ENCODE measurements around the gene TXNRD2.
"Not testable (repeated sequence)": the region's sequence is repeated elsewhere in the genome, so short reads cannot be mapped to it uniquely, and the experiment has no call there.

TXNRD2 gene

GRCh38 chr22:19918332-19919106 lies 23.1 kb downstream of the TXNRD2 start:
- DNase-seq, result no peak

- no peak for DNase-seq
These were observed 24.1 kb downstream of the TXNRD2 start for GRCh38 chr22:19917389-19918138.

- no peak for DNase-seq
These were observed 24.7 kb downstream of the TXNRD2 start for GRCh38 chr22:19916941-19917340.

GRCh38 chr22:19916006-19916405 lies 25.6 kb downstream of the TXNRD2 start:
- DNase-seq, result no peak

GRCh38 chr22:19915287-19915954 lies 26.2 kb downstream of the TXNRD2 start:
- DNase-seq, result no peak

GRCh38 chr22:19914201-19914943 lies 27.2 kb downstream of the TXNRD2 start:
- no peak for DNase-seq

- no peak for DNase-seq
These were observed 28.2 kb downstream of the TXNRD2 start for GRCh38 chr22:19913337-19913936.

- no peak for DNase-seq
These were observed 29.2 kb downstream of the TXNRD2 start for GRCh38 chr22:19912271-19912999.

GRCh38 chr22:19911540-19912270 lies 29.9 kb downstream of the TXNRD2 start:
- no peak for DNase-seq

- no peak for DNase-seq
These were observed 31.4 kb downstream of the TXNRD2 start for GRCh38 chr22:19910180-19910744.

- peak; percentile 79 for DNase-seq
These were observed 32.1 kb downstream of the TXNRD2 start for GRCh38 chr22:19909350-19910179.

- not testable (repeated sequence) for DNase-seq
These were observed 33.7 kb downstream of the TXNRD2 start for GRCh38 chr22:19907902-19908301.

- DNase-seq, result not testable (repeated sequence)
These were observed 34.8 kb downstream of the TXNRD2 start for GRCh38 chr22:19906864-19907263.

- no peak for DNase-seq
These were observed 36.0 kb downstream of the TXNRD2 start for GRCh38 chr22:19905347-19906276.

GRCh38 chr22:19904935-19905334 lies 36.7 kb downstream of the TXNRD2 start:
- no peak for DNase-seq

GRCh38 chr22:19904174-19904856 lies 37.3 kb downstream of the TXNRD2 start:
- DNase-seq, result no peak

GRCh38 chr22:19903513-19903912 lies 38.1 kb downstream of the TXNRD2 start:
- no peak for DNase-seq

GRCh38 chr22:19903031-19903430 lies 38.6 kb downstream of the TXNRD2 start:
- DNase-seq, result no peak
